Measurements from ENCODE around the gene CASS4. TPM values are rescaled to one million over a fixed set of nuclear protein-coding genes. Genes with fewer than 3 reads are reported as not detected.
"Not testable (repeated sequence)": the region's sequence is repeated elsewhere in the genome, so short reads cannot be mapped to it uniquely, and the experiment has no call there.

CASS4 gene
- total RNA-seq, 1 experiment from 2014 or later = 0.64 TPM

GRCh38 chr20:56406910-56407309 lies 5.2 kb upstream of the CASS4 start:
- H3K4me3 Mint-ChIP-seq (ENCODE audit: unreplicated experiment) = no peak overlapping the region
- Histone ChIP-seq H3K27me3 (replicated peaks; ENCODE audit: control insufficient read depth, insufficient read depth, low read length) (no peaks in the 10 kb centered on the region), H3K9me3 (no peaks in the 10 kb centered on the region), H3K36me3 (ENCODE audit: control insufficient read depth, insufficient read depth, low read length) (peaks cover 3% of the 10 kb centered on the region; the same call in 1 of the 2 replicates), H3K4me3 (ENCODE audit: low read depth, low read length) (no peak overlapping the region), H3K4me1 (peaks cover 17% of the 10 kb centered on the region)
- H3K27me3 Mint-ChIP-seq (ENCODE audit: insufficient read depth, unreplicated experiment) = no peaks in the 10 kb centered on the region
- H3K4me1 Mint-ChIP-seq (ENCODE audit: low read depth, unreplicated experiment) = peaks cover 13% of the 10 kb centered on the region
- peaks cover 79% of the 10 kb centered on the region for H3K36me3 Mint-ChIP-seq (ENCODE audit: insufficient read depth, unreplicated experiment)
- H3K9me3 Mint-ChIP-seq (ENCODE audit: unreplicated experiment) = no peaks in the 10 kb centered on the region
- CTCF ChIA-PET = interaction anchor here (0.7 kb wide), 1 partner anchor 9 kb away, joined by 3 read pairs; no protein-coding TSS in a partner anchor
- BruUV-seq (replicated peaks) = no TSS peak
- TF ChIP-seq CTCF (IDR thresholded peaks at IDR 0.05; ENCODE audit: insufficient read depth in 1 of 2, low read depth in 1 of 2, low read length in 1 of 2, severe bottlenecking in 1 of 2, unreplicated experiment in 1 of 2) = no peak
- intact Hi-C loops (cut with micrococcal nuclease; ENCODE audit: unreplicated experiment) = no loop called here
- DNase-seq = no peak
- H3K27ac Mint-ChIP-seq (ENCODE audit: unreplicated experiment) = peak overlapping the region; percentile 50
- POLR2A ChIA-PET = interaction anchor here (0.9 kb wide), 1 partner anchor 15 kb away, joined by 12 read pairs; the partner anchor contains the start of genes AURKA and CSTF1

GRCh38 chr20:56409521-56409920 lies 2.5 kb upstream of the CASS4 start:
- TF ChIP-seq CTCF (IDR thresholded peaks at IDR 0.05; ENCODE audit: insufficient read depth in 1 of 2, low read depth in 1 of 2, low read length in 1 of 2, severe bottlenecking in 1 of 2, unreplicated experiment in 1 of 2) = no peak
- Mint-ChIP-seq H3K36me3 (ENCODE audit: insufficient read depth, unreplicated experiment) (peaks cover 53% of the 10 kb centered on the region), H3K9me3 (ENCODE audit: unreplicated experiment) (no peaks in the 10 kb centered on the region), H3K27me3 (ENCODE audit: insufficient read depth, unreplicated experiment) (no peaks in the 10 kb centered on the region), H3K4me3 (ENCODE audit: unreplicated experiment) (no peak overlapping the region), H3K4me1 (ENCODE audit: low read depth, unreplicated experiment) (peaks cover 15% of the 10 kb centered on the region), H3K27ac (ENCODE audit: unreplicated experiment) (no peak overlapping the region)
- Histone ChIP-seq H3K4me3 (ENCODE audit: low read depth, low read length) (no peak overlapping the region), H3K27me3 (replicated peaks; ENCODE audit: control insufficient read depth, insufficient read depth, low read length) (no peaks in the 10 kb centered on the region), H3K9me3 (no peaks in the 10 kb centered on the region), H3K4me1 (peaks cover 19% of the 10 kb centered on the region), H3K36me3 (ENCODE audit: control insufficient read depth, insufficient read depth, low read length) (peaks cover 3% of the 10 kb centered on the region; the same call in 1 of the 2 replicates)
- intact Hi-C loops (cut with micrococcal nuclease; ENCODE audit: unreplicated experiment) = no loop called here
- DNase-seq = no peak
- BruUV-seq (replicated peaks) = no TSS peak
- ChIA-PET CTCF (interaction anchor here (1.2 to 1.4 kb wide), 2 partner anchors 12 to 17 kb away, joined by 3 to 4 read pairs; partner anchors contain the start of genes AURKA and CSTF1), POLR2A (interaction anchor here (1.2 kb wide), 1 partner anchor 18 kb away, joined by 5 read pairs; the partner anchor contains the start of genes AURKA and CSTF1)

GRCh38 chr20:56409956-56410355 lies 2.1 kb upstream of the CASS4 start:
- no peaks in the 10 kb centered on the region for H3K9me3 Mint-ChIP-seq (ENCODE audit: unreplicated experiment)
- no peak overlapping the region for H3K4me3 Mint-ChIP-seq (ENCODE audit: unreplicated experiment)
- no peaks in the 10 kb centered on the region for H3K9me3 ChIP-seq
- peaks cover 15% of the 10 kb centered on the region for H3K4me1 Mint-ChIP-seq (ENCODE audit: low read depth, unreplicated experiment)
- no peak for DNase-seq
- TF ChIP-seq CTCF (IDR thresholded peaks at IDR 0.05; ENCODE audit: insufficient read depth in 1 of 2, low read depth in 1 of 2, low read length in 1 of 2, severe bottlenecking in 1 of 2, unreplicated experiment in 1 of 2) = no peak
- H3K4me1 ChIP-seq = peaks cover 19% of the 10 kb centered on the region
- H3K27me3 ChIP-seq (replicated peaks; ENCODE audit: control insufficient read depth, insufficient read depth, low read length) = no peaks in the 10 kb centered on the region
- intact Hi-C loops (cut with micrococcal nuclease; ENCODE audit: unreplicated experiment) = no loop called here
- no peak overlapping the region for H3K4me3 ChIP-seq (ENCODE audit: low read depth, low read length)
- peaks cover 49% of the 10 kb centered on the region for H3K36me3 Mint-ChIP-seq (ENCODE audit: insufficient read depth, unreplicated experiment)
- BruUV-seq (replicated peaks) = no TSS peak
- ChIA-PET CTCF (interaction anchor here (1.2 to 1.4 kb wide), 2 partner anchors 11 to 18 kb away, joined by 3 to 4 read pairs; partner anchors contain the start of genes AURKA and CSTF1), POLR2A (interaction anchor here (1.2 kb wide), 1 partner anchor 18 kb away, joined by 5 read pairs; the partner anchor contains the start of genes AURKA and CSTF1)
- no peak overlapping the region for H3K27ac Mint-ChIP-seq (ENCODE audit: unreplicated experiment)
- H3K27me3 Mint-ChIP-seq (ENCODE audit: insufficient read depth, unreplicated experiment) = no peaks in the 10 kb centered on the region
- H3K36me3 ChIP-seq (ENCODE audit: control insufficient read depth, insufficient read depth, low read length) = peaks cover 3% of the 10 kb centered on the region; the same call in 1 of the 2 replicates

GRCh38 chr20:56411287-56411686 lies 773 bp upstream of the CASS4 start:
- H3K9me3 Mint-ChIP-seq (ENCODE audit: unreplicated experiment); H3K27me3 Mint-ChIP-seq (ENCODE audit: insufficient read depth, unreplicated experiment); H3K9me3 ChIP-seq; H3K27me3 ChIP-seq (replicated peaks; ENCODE audit: control insufficient read depth, insufficient read depth, low read length); H3K27ac Mint-ChIP-seq (ENCODE audit: unreplicated experiment); intact Hi-C loops (cut with micrococcal nuclease; ENCODE audit: unreplicated experiment); H3K4me3 ChIP-seq (ENCODE audit: low read depth, low read length); BruUV-seq (replicated peaks); H3K36me3 ChIP-seq (ENCODE audit: control insufficient read depth, insufficient read depth, low read length): not testable (repeated sequence)
- H3K4me1 Mint-ChIP-seq (ENCODE audit: low read depth, unreplicated experiment) = peaks cover 15% of the 10 kb centered on the region
- ChIA-PET POLR2A (interaction anchor here (1.3 kb wide), 1 partner anchor 19 kb away, joined by 9 read pairs; the partner anchor contains the start of genes AURKA and CSTF1), CTCF (interaction anchor here (0.5 to 1.7 kb wide), 3 partner anchors 13 to 52 kb away, joined by 4 to 15 read pairs (median 6); partner anchors contain the start of genes AURKA, CSTF1 and FAM210B)
- peak in 1 of 2 experiments; percentile 23 for DNase-seq
- peak overlapping the region; percentile 0 for H3K4me3 Mint-ChIP-seq (ENCODE audit: unreplicated experiment)
- H3K36me3 Mint-ChIP-seq (ENCODE audit: insufficient read depth, unreplicated experiment) = peaks cover 35% of the 10 kb centered on the region
- H3K4me1 ChIP-seq = peaks cover 19% of the 10 kb centered on the region
